NCI-H2171 (cell line): Measurements from ENCODE around the gene ANK2.
"Not testable (repeated sequence)": the region's sequence is repeated elsewhere in the genome, so short reads cannot be mapped to it uniquely, and the experiment has no call there.

Source experiments
- DNase-seq: peaks from one replicate; lab custom pipeline; 2025; lab: John Stamatoyannopoulos, UW

Gene ANK2

GRCh38 chr4:113153529-113154101 is 104.2 kb downstream of the ANK2 start:
- DNase-seq: no peak

- DNase-seq: no peak
These were observed 104.8 kb downstream of the ANK2 start for GRCh38 chr4:113154281-113154680.

- no peak for DNase-seq
These were observed 107.8 kb downstream of the ANK2 start for GRCh38 chr4:113157086-113157857.

DNA sequence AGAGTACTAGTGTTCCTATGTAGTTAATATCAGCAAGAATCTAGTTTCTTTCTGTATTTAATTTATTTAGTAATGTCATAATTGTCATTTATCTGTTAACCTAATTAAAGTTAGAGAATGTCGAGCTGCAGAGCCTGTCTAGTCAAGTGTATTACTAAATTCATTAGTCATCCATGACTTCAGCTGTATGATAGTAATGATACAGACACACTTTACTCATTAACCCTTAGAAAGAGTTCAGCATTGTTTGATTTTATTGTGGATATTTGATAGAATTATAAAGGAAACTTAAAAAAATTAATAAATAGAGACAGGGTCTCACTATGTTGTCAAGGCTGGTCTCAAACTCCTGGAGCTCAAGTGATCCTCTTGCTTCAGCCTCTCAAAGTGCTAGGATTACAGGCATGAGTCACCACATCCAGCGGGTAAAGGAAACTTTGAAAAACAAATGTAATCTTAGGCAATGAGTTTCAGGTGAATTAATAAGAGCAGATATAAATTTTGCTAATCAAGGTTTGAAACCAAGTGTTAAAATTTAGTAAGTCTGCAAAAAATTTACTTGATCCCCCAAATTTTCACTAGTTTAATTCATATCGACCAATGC is 110.6 kb downstream of the ANK2 start:
- no peak for DNase-seq

DNA sequence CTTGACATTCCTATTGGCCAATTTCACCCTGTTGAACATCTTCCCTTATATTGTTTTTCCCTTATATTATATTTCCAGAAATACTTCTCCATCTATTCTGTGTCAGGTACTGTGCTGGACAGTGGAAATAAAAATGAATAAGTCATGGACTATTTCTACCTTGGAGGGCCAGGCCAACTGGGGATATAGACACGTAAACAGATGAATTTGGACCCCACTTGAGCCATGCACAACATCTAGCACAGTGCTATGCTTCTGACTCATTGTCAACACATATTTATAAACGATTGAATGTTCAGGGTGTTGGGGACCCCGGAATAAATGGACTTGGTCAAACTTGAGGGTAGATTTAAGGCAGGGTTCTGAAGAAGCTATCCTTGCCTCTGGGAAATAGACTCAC is 111.1 kb downstream of the ANK2 start:
- no peak for DNase-seq

DNA sequence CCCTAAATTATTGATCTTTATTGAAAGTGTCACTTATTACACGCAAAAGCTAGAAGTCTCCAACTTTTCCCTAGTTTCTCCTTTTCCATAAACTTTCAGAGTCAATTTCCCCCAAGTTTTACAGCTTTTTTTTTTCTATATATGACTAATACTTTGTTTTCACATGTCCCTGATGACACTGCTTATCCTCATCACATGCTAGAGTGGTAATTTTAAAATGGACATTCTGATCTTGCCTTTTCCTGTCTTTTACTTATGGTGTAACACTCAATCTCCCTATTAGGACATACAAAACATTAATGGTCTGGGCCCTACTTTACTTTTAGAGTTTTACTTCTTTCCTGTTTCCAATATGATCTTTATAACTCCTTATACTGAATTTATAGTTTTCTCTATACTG is 112.6 kb downstream of the ANK2 start:
- DNase-seq: no peak

GRCh38 chr4:113169368-113169767 is 119.9 kb downstream of the ANK2 start:
- DNase-seq: no peak

DNA sequence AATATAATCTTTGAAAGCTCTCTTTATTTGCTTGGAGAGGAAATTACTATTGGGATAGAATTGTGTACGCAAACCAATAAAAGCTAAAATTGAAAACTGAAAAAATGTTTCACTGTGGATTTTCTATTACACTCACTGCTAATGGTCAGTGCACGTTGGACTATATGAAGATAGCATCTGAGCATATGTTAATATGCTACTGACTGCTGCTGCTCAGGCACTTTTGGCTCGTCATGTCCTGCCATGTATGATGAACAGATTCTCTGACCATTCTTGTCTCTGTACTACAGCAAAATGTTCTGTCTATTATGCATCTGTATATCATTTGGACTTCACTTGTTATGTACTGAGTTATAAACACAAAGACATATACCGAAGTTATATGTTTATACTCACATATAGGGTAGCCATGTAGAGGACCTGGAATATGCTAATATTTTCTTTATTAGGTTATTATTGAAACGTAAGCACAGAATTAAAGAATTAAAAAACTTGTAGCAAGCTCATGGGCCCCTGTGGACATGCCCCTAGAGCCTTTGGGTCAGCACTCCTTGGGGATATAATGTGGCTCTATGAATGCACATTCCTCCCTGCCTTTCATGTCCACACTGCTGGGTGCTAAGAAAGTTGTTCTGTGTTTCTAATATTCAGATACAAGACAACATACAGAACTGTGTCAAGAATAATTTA is 120.8 kb downstream of the ANK2 start:
- DNase-seq: no peak

- DNase-seq: no peak
These were observed 121.5 kb downstream of the ANK2 start for GRCh38 chr4:113170805-113171468.

DNA sequence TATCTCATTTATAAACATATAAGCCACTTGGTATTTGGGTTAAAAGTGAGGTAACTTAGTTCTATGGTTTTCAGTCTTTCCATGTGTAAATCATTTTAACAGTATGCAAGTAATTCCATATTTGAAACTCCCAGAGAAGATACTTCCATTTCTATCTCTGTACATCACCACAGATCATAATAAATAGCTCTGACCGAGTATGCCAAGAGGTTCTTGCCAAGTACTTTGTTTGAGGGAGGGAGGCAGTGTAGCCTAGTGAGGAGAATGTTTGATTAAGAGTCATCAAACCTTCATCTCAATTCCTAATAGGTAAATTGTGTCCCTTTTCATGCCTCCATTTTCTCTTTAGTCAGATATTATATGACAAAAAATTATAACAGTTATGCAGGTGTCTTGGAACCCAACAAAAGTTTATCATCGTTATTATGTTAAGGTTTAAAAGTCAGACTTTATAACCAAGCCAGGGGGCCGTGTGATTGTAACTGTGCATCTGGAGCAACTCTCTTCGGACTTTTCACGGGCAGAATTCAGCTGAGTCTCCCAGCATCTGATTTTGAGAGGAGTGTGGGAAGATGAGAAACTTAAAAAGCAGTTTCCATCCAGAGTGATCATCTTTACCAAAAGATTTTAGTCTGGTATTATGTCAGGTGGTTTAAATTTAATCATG is 123.8 kb downstream of the ANK2 start:
- DNase-seq: no peak

DNA sequence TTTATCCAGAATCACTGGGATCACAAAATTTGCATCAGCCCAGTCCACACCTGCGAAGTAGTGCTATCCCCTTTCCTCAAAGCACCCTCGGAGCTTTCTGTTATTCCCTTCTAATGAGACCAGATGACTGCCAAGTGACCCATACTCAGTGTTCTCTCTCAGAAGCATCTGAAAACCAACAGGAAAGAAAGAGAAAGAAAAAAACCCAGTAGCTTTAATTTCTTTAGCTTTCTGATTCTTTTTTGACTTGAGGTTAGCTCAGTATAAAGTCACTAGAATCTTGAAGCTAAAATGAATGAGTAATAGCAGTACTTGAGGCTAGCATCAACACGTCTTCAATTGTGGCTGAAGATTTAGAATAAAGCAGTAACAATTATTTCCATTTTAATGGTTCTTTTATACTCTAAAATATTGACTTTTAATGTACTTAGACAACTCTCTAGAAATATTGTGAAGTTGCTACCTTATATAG is 124.4 kb downstream of the ANK2 start:
- no peak for DNase-seq

- DNase-seq: no peak
These were observed 129.6 kb downstream of the ANK2 start for GRCh38 chr4:113179091-113179490.

DNA sequence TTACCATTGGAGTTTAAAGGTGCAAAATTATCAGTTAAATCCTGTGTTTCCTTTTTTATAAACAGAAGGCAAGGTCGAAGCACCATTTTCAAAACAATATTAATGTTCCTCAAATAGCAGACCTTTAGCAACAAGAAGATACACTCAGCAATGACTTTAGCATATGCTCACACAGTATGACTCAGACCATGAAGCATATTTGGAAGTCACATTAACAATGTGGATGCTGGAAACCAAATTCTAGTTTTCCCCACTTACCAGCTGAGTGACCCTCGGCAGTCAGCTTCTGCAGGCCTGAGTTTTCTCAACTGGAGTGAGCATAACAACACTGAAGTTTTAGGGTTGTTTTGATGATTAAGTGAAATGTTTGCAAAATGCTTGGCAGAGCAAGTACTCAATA is 130.5 kb downstream of the ANK2 start:
- DNase-seq: no peak

GRCh38 chr4:113181289-113182007 is 132.0 kb downstream of the ANK2 start:
- DNase-seq: no peak

GRCh38 chr4:113183032-113183605 is 133.7 kb downstream of the ANK2 start:
- DNase-seq: no peak

- DNase-seq: not testable (repeated sequence)
These were observed 136.8 kb downstream of the ANK2 start for GRCh38 chr4:113186220-113186619.

DNA sequence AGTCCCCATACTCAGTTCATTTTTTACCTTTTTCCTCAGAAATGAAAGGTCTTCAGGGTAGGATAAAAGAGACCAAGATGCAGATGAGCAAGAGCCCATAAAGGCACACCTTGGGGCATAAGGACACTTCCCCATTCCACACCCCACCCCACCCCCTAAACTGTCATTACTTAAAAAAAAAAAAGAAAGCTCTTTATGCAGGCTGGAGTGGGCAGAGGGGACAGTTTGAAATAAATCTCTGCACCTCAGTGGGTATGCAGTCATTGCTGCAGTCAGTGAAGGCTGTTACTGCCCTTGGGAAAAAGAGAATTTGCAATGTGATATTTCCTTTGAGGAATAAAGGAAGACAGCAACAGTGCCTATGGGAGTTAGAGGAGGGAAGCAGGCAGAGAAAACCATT is 137.5 kb downstream of the ANK2 start:
- no peak for DNase-seq

- DNase-seq: no peak
These were observed 137.9 kb downstream of the ANK2 start for GRCh38 chr4:113187358-113187757.

DNA sequence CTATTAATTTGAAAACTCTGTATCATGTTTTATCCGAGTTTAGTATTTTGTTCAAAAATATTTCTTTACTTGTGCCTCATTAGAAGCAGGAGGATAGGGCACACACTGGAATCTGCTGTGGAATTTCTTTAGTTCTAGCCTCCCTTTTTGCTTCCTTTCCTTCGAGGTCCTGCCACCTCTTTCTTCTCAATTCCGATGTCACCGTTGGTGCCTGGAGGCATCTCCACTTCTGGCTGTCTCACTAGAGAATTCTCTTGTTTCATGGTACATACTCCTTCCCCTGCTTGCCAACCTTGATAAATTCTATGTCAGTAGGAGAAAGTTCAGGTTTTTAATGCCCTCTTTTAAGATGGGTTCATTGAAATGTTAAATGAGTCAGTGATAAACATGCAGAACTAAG is 140.1 kb downstream of the ANK2 start:
- DNase-seq: no peak

DNA sequence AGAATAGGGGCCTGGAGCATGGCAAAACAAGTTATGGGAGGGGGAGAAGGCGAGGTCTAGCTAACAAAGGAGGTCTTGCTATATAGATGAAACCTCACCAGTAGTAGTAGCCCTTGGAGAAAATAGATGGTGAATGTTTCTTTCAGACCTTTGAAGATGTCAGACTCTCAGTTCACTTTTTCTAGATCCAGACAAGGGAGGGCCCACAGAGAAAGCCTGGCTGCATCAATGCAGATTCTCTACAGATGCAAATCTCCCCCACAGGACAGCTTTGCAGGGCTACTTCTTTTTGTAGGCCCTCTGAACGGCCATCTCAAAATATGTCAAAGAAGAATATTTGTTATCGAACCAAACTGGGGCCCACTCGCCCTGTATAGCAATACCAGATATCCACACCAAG is 159.7 kb downstream of the ANK2 start:
- DNase-seq: no peak
